GM12874 (cell line): ENCODE measurements around the gene C10orf143.

Source experiments
- CTCF ChIP-seq: IDR thresholded peaks from 2 replicates; pipeline ENCODE4 v1.5.1; 2011; ENCODE audit warnings: low read depth, mild to moderate bottlenecking, control low read depth, low read length, moderate library complexity; ENCODE audit not compliant: insufficient read depth

C10orf143 gene

GRCh38 chr10:130110246-130111112 lies at the start of gene C10orf143:
TSS of gene C10orf143 (minus strand) at chr10:130110830. CDS start at chr10:130110772, 58 bp downstream.
- TF ChIP-seq CTCF: no peak

GRCh38 chr10:130159192-130159794 lies 48.7 kb upstream of the C10orf143 start:
- TF ChIP-seq CTCF: no peak

GRCh38 chr10:130146042-130146441 lies 35.4 kb upstream of the C10orf143 start:
- TF ChIP-seq CTCF: no peak

GRCh38 chr10:130141878-130142277 lies 31.2 kb upstream of the C10orf143 start:
- TF ChIP-seq CTCF: no peak

- TF ChIP-seq CTCF: no peak
Measured at GRCh38 chr10:130141460-130141859, 30.8 kb upstream of the C10orf143 start.

- TF ChIP-seq CTCF: no peak
Measured at GRCh38 chr10:130141038-130141437, 30.4 kb upstream of the C10orf143 start.

- TF ChIP-seq CTCF: no peak
Measured at GRCh38 chr10:130140425-130140824, 29.8 kb upstream of the C10orf143 start.
